ENCODE data around the gene SNAP91.

- no peak for TF ChIP-seq POLR2AphosphoS5 (IDR thresholded peaks at IDR 0.05; ENCODE audit: low read depth, low read length)
- TF ChIP-seq CTCF (IDR thresholded peaks at IDR 0.05), result no peak
These were observed 26.6 kb upstream of the SNAP91 start for GRCh38 chr6:83735461-83735860.

All from Panc1 (cell line).